OCI-M2 (cell line): ENCODE measurements around the gene PDYN.

Experiments
- DNase-seq: peaks from one replicate; lab custom pipeline; 2025; ENCODE audit not compliant: unreplicated experiment; lab: John Stamatoyannopoulos, UW

PDYN gene

DNA sequence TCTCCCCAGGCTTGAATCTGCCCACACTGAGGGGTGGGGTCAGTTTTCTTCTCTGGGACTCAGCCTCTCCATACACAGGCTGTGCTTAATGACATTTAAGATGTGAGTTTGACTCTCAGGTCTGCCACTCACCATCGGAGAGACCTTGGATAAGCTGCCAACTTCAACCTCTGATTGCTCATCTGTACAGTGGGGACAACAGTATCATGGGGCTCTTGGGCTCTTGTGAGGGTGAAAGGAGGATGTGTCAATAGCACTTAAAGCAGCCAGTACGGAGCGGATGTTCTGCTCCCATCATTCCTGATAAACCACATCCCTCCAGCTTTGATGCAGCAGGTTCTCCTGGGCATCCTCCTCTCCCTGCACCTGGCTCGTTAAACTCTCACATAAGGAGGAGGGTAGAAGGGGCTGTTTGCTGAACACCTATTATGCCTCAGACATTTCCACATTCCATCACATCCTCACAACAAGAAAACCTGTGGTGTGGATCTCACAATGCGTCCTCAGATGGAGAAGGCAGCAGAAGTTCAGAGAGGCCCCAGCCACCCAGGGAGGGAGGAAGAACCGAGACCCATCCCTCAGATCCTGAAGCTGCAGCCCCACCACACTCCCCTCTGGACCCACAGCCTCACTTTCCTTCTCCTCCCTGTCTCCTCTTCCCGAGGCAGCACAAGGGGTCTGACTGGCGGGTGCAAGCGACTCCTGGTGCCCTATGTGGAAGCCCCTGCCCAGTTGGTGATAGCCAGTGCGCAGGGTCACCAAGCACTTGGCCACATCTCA is 1.9 kb upstream of the PDYN start:
- DNase-seq, result no peak

DNA sequence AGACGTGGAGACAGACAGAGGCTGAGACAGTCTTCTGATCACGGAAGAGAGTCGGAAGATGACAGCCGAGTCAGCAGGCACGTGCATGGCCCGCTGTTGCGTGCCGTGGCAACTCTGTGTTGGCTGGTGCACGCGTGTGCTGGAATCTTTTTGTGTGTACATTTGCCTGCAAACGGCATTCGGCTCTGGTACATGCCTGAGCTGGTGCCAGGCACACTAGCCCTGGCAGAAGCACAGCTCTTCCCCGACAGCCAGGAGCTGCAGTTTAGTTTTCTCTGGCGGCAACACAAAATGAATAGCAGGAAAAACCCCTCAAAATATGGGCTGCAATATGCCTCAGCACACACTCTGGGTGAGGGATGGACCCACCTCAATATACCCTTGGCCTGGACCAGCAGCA is 769 bp upstream of the PDYN start:
- DNase-seq, result no peak

DNA sequence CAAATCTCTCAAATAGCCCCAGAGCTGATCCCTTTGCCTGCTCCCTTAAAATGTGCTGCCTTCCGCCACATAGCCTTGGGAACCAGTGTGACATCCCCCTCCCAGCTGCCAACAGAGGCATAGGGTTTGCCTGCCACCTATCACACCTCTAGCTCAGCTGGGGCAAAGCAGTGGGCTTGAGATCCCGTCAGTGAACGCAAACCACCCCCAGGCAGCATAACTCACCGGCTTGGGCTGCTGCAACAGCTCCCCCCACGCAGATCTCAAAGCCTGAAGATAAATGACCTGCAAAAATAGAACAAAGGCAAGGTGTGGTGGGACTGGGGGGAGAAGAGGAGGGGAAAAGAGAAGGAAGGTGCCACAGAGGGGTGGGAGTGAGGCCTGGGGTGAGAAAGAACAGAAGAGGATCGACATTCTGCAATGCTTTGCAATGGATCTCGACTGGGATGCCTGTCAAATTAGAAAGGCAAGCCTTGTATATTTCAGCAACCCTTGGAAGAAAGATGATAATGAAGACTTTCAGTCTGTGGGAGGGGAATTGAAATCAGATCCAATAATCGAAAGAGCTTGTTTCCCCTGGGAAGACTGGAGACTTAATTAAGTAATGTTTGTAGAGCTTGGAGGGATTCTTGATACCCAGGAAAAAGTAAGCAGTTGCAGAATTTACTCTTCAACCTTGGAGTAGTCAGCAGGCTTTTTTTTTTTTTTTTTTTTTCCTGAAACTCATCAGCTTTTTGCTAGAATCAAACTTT is 1.3 kb downstream of the PDYN start:
- DNase-seq, result no peak

DNA sequence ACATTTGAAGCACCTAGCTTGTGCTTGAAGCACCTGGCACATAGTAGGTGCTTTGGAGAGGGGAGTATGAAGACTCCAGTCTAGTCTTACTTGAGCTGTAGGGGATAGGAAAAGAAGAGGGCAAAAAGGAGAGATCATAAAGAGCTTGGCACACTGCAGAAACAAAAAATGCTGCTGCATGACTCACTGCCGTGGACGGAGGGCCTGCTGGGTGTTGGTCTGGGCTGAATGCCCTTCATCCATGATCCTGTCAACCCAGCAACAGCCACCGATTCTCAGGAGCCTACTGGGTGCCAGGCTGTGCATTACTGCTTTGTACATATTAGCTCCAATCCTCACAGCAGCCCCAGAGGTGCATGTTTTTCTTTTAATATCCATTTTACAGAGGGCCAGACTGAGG is 6.0 kb downstream of the PDYN start:
- no peak for DNase-seq

DNA sequence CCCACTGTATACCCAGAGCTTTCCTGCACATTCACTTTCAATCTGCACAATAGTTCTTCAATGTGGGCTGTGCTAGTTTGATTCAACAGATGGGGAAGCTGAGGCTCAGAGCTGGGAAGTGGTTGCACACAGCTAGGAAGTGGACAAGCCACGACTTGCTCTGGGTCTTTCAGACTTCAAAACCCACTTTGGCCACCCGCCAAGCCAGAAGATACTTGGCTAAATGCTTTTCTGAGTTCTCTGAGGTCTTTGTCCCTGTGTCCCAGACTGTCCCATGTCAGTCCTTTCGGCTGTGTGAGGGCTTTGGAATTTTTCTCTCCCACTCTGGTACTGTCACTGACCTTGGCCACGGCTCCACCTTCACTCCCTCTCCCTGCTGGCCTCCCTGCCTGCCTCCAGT is 10.6 kb downstream of the PDYN start:
- no peak for DNase-seq

DNA sequence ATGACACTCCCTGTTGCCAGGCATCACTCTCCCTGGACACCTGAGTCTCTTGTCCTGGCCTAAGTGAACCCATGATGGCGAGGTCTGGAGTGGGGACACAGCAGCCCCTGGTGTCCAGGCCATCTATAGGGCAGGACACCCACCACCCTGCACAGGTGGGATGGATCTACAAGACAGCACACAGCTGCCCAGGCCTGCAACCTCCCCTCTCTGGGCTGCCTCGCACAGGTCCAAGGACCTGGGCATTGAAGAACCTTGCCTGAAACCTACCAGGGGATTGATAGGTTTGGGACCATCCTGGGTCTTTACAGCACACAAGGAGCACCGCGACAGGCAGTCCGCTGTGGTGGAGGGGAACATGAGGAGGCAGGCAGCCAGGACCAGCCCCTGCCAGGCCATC is 11.2 kb downstream of the PDYN start:
- no peak for DNase-seq

DNA sequence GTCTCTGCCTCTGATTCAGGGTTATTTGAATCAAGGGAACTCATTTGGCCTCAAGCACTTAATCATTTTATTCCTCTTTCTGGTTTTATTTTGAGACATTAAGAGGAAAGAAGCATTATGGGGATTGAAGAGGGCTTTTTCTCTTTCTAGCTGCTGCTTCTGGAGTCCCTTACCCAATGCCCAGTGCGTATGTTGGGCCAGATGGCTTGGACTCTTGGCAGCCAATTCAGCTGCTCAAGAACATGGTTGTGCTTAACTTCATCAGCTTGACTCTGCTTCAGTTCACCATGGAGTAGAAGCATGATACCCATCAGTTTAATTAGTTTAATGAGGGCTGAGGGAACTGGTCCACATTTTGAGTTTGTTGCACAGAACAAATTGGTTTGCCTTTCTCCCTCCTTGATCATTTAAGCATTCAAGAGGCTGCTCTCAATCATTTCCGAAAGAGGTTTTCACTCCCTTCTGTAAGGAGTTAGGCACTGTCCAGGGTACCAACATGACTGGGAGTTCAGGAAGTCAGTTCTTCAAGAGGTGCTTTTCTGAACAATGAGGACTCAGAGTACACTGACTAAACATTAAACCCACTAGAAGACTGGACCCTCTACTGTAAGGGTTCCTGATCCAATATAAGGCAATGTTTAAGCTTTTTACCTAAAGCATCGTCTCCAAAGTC is 14.6 kb downstream of the PDYN start:
- no peak for DNase-seq

DNA sequence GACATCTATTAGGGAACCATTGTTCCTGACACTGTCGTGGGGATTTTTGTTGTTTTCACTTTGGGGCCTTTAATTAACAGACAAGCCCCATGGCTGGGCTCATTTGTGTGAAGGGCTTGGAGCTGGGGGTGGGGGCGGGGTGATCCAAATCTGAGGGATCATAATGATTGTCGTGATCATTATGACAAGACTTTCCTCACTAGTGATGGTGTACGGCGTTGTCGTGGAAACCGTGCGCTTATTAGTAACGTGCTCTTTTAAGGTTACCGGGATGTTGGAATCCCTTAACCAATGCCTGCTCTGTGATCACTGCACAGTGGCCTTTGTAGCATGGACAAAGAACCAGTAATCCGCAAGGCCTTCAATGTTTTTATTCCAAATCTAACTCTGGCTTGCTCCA is 18.6 kb downstream of the PDYN start:
- DNase-seq, result no peak

DNA sequence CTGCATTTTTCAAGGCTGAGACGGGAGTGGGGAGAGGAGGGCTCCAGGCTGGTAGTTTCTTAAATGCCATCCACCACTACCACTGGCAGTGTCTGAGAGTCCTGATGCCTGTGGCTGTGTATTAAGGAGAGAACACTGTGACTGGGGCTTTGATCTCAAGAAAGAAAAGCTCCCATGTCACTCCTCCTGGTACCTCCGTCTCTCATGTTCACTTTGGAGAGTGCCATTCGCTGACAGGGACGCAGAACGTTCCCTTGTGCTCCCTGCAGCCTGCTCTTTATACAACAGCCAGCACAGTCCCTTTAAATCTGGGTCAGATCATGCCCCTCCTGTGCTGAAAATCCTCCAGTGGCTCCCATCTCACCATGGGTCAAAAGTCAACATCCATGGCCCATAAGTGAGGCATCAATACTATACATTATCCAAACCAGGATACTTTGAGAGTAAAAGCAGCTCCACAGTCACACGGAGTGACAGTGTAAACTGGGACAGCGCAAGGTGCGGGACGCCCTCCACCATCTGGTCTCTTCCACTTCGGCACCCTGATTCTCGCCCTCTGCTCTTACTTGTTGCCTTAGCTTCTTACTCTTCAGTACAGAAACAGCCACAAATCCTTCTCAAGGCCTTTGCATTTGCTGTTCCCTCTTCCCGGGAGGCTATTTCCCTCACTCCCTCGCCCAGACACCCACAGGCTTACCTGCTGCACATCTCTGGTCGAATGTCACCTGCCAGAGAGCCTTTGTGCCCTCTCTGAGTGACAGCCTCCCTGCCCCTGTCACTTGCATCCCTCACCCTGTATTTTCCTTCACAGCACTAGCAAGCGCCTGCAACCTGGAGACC is 20.0 kb downstream of the PDYN start:
- DNase-seq, result no peak

DNA sequence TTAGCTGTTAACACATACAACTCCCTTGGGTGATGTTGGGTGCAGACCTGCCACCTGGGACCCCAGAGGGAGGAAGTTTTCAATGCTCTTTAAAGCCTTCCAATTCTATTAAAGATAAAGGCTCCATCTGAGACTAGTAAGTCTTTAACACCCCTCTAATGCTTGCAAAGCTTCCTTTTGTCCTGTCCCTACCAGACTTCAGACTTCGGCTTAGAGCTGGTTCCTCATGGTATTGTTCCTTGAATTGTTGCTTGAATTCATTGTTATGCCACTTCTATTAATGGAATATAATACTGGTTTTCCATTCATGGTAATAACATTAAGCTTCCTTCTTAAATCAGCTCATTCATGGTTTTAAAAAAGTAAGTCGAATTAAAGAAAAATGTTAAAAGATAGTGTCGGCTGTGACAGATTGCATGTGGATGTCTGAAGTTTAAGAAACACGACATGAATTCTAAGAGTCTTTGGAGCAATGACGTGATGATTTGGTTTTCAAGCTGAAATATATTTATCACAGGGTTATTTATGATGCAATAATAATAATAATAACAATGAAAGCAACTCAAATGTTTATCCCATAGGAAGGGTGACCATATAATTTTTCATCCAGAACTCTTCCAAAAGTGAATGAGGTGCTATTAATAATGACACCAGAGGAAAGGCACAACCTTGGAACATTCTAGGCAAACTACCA is 21.8 kb downstream of the PDYN start:
- no peak for DNase-seq

DNA sequence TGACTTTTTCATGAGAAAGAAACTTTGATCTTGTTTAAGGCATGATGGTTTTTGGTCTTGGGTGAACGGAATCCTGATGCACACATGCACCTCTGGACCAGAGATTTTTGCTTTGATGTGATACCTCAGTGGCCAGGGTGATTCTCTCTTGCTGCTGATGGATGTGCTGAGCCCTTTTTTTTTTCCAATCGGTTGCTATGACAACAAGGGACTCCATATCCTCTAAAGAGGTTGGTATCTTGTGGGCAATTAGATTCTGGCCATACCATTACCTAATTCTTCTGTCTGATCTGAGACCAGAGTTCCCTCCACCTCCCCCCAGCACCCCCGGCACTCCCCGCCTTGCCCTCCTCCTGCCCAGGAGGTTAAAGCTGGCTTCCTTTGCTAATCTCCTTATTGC is 24.9 kb downstream of the PDYN start:
- DNase-seq, result no peak

DNA sequence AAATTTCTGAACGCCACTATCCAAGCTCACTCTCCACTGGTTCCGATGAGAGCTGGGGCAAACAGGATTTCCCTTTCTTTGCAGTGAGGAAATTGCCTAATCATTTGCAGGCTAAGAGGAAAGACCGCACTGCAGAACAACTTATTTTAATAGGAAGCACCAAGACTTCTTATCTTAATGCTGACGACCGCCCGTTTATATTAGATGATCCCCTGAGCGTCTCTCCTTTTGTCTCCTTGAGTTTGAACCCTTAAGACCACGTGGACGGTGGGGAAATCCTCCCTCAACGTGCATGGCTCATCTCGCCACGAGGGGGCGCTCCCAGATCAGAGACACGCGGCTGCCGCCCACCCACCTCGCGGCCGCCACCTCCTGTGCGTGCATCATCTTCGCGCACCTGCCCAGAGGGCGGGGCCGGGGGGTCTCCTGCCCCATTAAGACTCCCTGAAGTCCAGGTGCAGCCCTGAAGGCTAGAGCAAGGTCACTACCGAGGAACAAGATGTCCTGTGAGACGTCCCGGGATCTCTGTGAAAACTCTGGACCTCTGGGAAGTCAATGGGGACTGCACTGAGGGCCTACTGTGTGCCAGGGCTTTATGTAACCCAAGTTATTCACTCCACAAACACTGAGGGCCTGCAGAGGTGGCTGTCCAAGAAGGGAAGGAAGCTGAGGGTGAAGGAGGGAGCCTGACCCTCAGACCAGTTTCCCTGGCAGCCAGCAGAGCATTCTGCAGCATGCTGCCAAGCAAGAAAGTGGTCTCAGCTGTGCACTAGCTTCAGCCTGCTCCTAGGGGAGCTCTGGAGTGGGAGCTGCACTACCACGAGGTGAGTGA is 28.1 kb downstream of the PDYN start:
- no peak for DNase-seq

DNA sequence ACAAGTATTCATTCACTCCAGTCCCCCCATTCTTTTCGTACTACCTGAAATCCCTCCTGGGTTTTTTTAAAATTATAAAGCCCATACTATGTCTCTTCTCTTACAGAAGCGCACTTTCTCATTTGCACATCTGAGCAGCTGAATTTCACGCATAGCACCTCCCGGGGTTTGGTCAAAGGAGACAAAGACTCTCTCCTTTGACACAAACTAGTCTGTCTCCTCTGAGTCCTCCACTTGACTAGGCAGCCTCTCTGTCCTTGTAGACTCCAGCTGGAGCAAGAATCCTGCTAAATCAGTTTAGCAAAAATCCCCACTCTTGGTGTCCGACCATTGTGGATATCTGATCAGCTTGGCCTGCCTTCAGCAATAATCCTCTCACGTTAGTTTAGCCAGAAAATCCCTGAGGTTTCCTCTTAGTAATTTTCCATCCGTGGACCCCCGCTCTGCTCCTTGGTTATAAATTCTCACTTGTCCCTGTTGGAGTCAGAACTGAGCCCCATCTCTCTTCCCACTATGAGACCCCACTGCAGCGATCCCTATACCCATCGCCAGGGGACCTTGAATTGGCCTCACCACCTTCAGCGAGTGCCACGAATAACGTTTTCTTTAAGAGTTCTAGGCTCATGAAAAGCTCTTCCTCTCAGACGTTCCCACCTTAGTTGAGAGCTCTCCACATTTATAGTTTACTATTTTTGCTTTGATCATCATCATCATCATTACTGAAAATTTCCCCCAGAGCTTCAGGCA is 29.0 kb downstream of the PDYN start:
- no peak for DNase-seq

DNA sequence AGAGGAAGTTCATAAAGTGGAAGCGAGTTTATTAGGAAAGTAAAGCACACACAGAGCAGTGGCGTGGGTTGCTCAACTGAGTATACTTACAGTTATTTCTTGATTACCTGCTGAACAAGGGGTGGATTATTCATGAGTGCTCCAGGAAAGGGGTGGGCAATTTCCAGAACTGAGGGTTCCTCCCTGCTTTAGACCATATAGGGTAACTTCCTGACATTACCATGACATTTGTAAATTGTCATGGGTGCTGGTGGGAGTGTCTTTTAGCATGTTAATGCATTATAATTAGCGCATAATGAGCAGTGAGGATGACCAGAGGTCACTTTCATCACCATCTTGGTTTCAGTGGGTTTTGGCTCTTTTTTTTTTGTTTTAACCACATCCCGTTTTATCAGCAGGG is 29.8 kb downstream of the PDYN start:
- no peak for DNase-seq

DNA sequence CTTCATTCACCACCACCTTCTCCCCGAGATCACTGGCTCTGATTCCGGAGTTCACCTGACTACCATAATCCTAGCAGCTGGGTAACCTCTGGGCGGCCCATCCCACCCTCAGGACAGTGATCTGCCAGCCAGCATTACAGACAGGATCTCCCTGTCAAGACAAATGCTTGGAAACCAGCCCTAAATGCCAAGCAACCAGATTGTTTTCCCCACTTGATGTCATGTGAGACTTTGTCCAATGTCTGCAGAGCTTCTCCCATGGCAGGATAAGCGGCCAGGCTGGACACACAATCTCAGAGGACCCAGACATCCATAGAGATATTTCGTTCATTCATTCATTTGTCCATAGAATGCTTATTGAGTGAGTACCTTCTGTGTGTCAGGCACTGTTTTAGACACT is 32.5 kb downstream of the PDYN start:
- DNase-seq, result no peak

DNA sequence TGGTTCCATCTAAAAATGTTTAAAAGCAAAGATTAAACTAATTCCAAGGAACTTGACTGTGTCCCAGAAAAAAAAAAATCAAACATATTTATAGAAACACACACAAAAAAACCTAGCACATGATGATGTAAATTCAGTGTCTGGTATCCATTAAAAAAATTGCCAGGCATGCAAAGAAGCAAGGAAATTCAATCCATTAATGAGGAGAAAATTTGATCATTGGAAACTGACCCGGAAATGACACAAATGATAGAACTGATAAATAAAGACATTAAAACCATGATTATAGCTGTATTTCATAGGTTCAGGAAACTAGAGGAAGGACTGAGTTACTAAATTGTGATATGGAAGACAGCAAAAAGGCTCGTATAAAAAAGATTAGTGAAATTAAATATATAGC is 34.7 kb downstream of the PDYN start:
- no peak for DNase-seq

DNA sequence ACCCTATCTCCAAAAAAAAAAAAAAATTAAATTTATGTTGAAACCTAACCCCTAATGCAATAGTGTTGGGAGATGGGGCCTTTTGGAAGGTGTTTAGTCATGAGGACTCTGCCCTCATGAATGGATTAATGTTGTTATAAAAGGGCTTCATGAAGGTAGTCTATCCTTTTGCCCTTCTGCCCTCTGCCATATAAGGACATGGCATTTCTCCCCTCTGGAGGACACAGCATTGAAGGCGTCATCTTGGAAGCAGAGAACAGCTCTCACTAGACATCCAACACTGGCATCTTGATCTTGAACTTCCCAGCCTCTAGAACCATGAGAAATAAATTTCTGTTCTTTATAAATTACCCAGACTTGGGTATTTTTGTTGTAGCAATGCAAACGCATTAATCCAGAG is 35.4 kb downstream of the PDYN start:
- DNase-seq, result no peak

DNA sequence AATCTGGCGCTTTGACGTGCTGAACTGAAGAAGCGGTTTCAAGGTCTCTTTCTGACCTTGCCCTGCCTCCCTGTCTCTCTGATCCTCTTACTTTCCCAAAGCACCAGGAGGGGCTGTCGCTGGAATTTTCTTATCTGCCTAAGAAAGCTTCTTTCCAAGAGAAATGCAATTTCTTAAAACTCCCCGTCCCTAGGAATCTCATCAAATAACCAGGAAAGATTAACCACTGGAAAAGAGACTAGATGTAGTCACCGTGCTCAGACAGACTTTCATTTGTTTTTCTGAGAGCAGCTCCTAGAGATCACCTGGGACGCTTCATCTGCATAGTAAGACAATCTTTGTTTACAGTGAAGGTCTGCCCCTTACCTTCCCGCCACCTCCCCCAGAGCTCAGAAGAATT is 38.6 kb downstream of the PDYN start:
- DNase-seq, result no peak

DNA sequence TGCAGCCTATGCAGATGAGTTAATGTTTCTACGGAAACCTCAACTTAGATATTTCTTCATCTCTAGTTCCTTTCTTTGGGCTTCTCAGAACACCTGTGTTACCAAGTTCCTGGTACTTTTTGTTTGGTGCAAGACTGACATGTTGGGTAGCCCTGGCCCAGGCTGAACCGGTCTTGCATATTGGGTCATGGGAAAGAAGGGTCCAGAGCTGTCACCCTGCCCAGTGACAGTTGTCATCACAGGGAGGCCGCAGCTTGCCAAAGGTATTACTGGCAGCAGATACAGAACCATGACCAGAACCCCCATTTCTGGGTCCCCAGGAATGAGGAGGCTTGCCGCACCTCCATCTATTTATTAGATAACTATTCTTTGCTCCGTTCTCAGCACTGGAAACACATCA is 40.2 kb downstream of the PDYN start:
- no peak for DNase-seq
